Peyer's patch (tissue), 4 donors: Measurements from ENCODE around the gene AUP1. TPM values are rescaled to one million over a fixed set of nuclear protein-coding genes. Genes with fewer than 3 reads are reported as not detected.
"Not testable (repeated sequence)": the region's sequence is repeated elsewhere in the genome, so short reads cannot be mapped to it uniquely, and the experiment has no call there.

Experiments
- DNase-seq, 3 donors: peaks; one replicate each; pipeline ENCODE4 v3.0.0-alpha.2; 2017 to 2019
- H3K27ac ChIP-seq, 4 donors: fragments of 200-600 bp; sonication (generic); one replicate each; pipeline ENCODE4 v1.5.1; 2016 to 2019
- H3K27me3 ChIP-seq, 2 donors: fragments of 200-600 bp; sonication (generic); one replicate each; pipeline ENCODE4 v1.5.1; 2019
- H3K36me3 ChIP-seq, 3 donors: fragments of 200-600 bp; sonication (generic); one replicate each; pipeline ENCODE4 v1.5.1; 2016 to 2019
- H3K4me1 ChIP-seq, 4 donors: fragments of 200-600 bp; sonication (generic); one replicate each; pipeline ENCODE4 v1.5.1; 2016 to 2019
- H3K4me3 ChIP-seq, 4 donors: fragments of 200-600 bp; sonication (generic); 1 replicate in 3 of 4; 2 replicates in 1 of 4; pipeline ENCODE4 v1.5.1; 2016 to 2019; ENCODE audit warnings: mild to moderate bottlenecking in 1 of 4
- H3K9me3 ChIP-seq, 4 donors: fragments of 200-600 bp; sonication (generic); one replicate each; pipeline ENCODE4 v1.5.1; 2016 to 2019; ENCODE audit warnings: mild to moderate bottlenecking in 1 of 4
- CTCF ChIP-seq, 6 experiments: fragments of 450-650 bp in 4 of 6; fragments of 200-600 bp in 2 of 6; sonication (generic) in 1 of 6; IDR thresholded peaks; one replicate each; pipeline ENCODE4 v1.5.1; 2017 to 2019; ENCODE audit warnings: antibody characterized with exemption in 6 of 6, mild to moderate bottlenecking in 3 of 6, moderate library complexity in 1 of 6
- POLR2A ChIP-seq, 2 donors: fragments of 450-650 bp; IDR thresholded peaks; one replicate each; pipeline ENCODE4 v1.5.1; 2017; ENCODE audit warnings: antibody characterized with exemption in 2 of 2, mild to moderate bottlenecking in 2 of 2, moderate library complexity in 2 of 2
- total RNA-seq, 4 donors: library from RNA; depleted of rRNA; stranded (reverse); fragments of >200 nt; gene quantifications; one replicate each; pipeline ENCODE4 v1.1.0, GENCODE V29; 2016

Gene AUP1
- total RNA-seq, 4 donors from 2014 or later, result 183 to 233 (median 213) TPM

GRCh38 chr2:74567881-74568280 lies 38.4 kb upstream of the AUP1 start:
- TF ChIP-seq CTCF (IDR thresholded peaks at IDR 0.05), result no peak
- no peak for TF ChIP-seq POLR2A (IDR thresholded peaks at IDR 0.05)
- H3K9me3 ChIP-seq, result no peaks in the 10 kb centered on the region
- no peaks in the 10 kb centered on the region for H3K27me3 ChIP-seq
- no peak overlapping the region for H3K27ac ChIP-seq
- DNase-seq, result no peak
- no peaks in the 10 kb centered on the region for H3K36me3 ChIP-seq
- no peak overlapping the region for H3K4me3 ChIP-seq
- H3K4me1 ChIP-seq, result no peaks in the 10 kb centered on the region

- DNase-seq, result no peak
- H3K36me3 ChIP-seq, result no peaks in the 10 kb centered on the region
- no peak overlapping the region for H3K4me3 ChIP-seq
- no peaks in the 10 kb centered on the region for H3K27me3 ChIP-seq
- no peaks in the 10 kb centered on the region for H3K9me3 ChIP-seq
- no peaks in the 10 kb centered on the region for H3K4me1 ChIP-seq
- no peak overlapping the region for H3K27ac ChIP-seq
- TF ChIP-seq CTCF (IDR thresholded peaks at IDR 0.05) (no peak), POLR2A (IDR thresholded peaks at IDR 0.05) (no peak)
Measured at GRCh38 chr2:74566754-74567085, 37.2 kb upstream of the AUP1 start.

DNA sequence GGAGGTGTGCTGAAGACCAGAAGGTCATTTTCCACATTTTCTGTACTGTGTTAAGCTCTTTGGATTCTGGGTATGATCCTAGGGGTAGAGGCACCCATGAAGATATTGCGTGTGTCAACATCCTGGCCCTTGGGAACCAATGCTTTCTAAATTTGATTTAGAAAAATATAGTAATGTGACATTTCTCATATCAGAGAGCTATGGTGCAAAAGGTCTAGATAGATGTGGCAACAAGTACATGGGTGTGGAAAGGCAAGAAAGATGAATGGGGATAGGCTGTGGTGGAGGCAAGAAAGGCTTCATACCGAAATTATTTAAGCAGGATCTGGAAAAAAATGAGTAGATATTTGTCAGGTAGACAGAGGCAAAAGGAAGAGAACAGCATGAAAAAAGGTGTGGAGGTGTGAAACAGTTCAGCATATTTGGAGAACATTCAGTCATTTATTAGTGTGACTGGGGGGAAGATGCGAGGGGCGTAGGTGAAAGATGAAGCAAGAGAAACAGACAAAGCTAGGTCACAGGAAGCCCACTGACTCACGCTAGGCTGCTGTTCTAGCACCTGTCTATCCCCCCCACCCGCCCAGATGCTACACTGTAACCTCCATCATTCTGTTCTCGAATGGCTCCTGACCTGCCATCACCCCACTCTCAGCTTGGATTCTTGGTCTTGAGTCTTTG lies 36.7 kb upstream of the AUP1 start:
- no peak for DNase-seq
- no peaks in the 10 kb centered on the region for H3K36me3 ChIP-seq
- H3K9me3 ChIP-seq, result no peaks in the 10 kb centered on the region
- no peaks in the 10 kb centered on the region for H3K4me1 ChIP-seq
- no peaks in the 10 kb centered on the region for H3K27me3 ChIP-seq
- no peak for TF ChIP-seq CTCF (IDR thresholded peaks at IDR 0.05)
- no peak for TF ChIP-seq POLR2A (IDR thresholded peaks at IDR 0.05)
- no peak overlapping the region for H3K4me3 ChIP-seq
- H3K27ac ChIP-seq, result no peak overlapping the region

DNA sequence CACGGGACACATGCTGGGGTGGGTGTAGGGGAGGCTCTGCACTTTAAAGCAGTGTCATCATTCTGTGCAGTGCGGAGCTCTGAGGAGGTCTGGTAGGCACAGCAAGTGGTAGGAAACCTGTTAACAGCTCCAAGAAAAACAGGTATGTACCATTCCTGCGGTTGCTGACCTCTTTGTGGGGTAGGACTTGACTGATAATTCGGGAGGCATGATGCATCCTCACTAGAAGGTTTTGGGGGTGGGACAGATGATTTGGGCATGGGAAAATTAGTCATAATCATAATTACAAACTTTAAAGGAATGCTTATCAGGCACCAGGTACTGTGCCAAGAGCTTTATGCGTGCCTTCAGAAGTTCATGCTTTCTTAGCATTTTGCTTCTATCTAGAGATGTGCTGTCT lies 34.7 kb upstream of the AUP1 start:
- H3K4me1 ChIP-seq, result no peaks in the 10 kb centered on the region
- H3K4me3 ChIP-seq, result no peak overlapping the region
- no peaks in the 10 kb centered on the region for H3K9me3 ChIP-seq
- TF ChIP-seq CTCF (IDR thresholded peaks at IDR 0.05) (no peak), POLR2A (IDR thresholded peaks at IDR 0.05) (no peak)
- DNase-seq, result no peak
- no peaks in the 10 kb centered on the region for H3K36me3 ChIP-seq
- H3K27ac ChIP-seq, result no peak overlapping the region
- H3K27me3 ChIP-seq, result no peaks in the 10 kb centered on the region

GRCh38 chr2:74562126-74562775 lies 32.7 kb upstream of the AUP1 start:
- no peaks in the 10 kb centered on the region for H3K9me3 ChIP-seq
- H3K27ac ChIP-seq, result no peak overlapping the region
- DNase-seq, result no peak
- TF ChIP-seq POLR2A (IDR thresholded peaks at IDR 0.05) (no peak), CTCF (IDR thresholded peaks at IDR 0.05) (no peak)
- no peaks in the 10 kb centered on the region for H3K36me3 ChIP-seq
- no peak overlapping the region for H3K4me3 ChIP-seq
- H3K27me3 ChIP-seq, result no peaks in the 10 kb centered on the region
- H3K4me1 ChIP-seq, result no peaks in the 10 kb centered on the region

DNA sequence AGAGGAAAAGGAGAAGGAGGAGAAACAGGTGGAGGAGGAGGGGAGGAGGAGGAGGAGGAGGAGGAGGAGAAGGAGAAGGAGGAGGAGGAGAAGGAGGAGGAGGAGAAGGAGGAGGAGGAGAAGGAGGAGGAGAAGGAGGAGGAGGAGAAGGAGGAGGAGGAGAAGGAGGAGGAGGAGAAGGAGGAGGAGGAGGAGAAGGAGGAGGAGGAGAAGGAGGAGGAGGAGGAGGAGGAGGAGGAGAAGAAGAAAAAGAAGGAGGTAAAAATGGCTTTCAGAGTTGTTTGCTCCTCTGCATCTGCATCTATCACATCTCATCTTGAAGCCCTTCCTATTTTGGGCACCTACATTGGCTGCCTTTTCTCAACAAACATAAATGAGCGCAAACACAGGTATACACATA lies 31.5 kb upstream of the AUP1 start:
- not testable (repeated sequence) for H3K9me3 ChIP-seq, H3K27me3 ChIP-seq, H3K27ac ChIP-seq, H3K4me1 ChIP-seq, H3K4me3 ChIP-seq, H3K36me3 ChIP-seq, DNase-seq
